GM12878 (cell line): ENCODE measurements around the gene TMEM52. TPM values are rescaled to one million over a fixed set of nuclear protein-coding genes. Genes with fewer than 3 reads are reported as not detected.

Source experiments
- BHLHE40 ChIP-seq, 2 experiments: fragments of 450-650 bp in 1 of 2; IDR thresholded peaks; 2 replicates each; pipeline ENCODE4 v1.6.1; 2011 to 2017; ENCODE audit warnings: low read depth in 2 of 2, borderline replicate concordance in 1 of 2, improper control_type of control experiment in 1 of 2, low read length in 1 of 2, mild to moderate bottlenecking in 1 of 2
- CBX3 ChIP-seq: fragments of 200-600 bp; sonication (generic); IDR thresholded peaks from 2 replicates; pipeline ENCODE4 v1.6.1; 2016; ENCODE audit warnings: low read depth, borderline replicate concordance
- E2F4 ChIP-seq: IDR thresholded peaks from 2 replicates; pipeline ENCODE4 v1.6.1; 2012; ENCODE audit warnings: low read depth, low read length, improper control_type of control experiment
- EGR1 ChIP-seq, 2 experiments: IDR thresholded peaks; 1 replicate in 1 of 2; 2 replicates in 1 of 2; pipeline ENCODE4 v1.6.1; 2011 to 2012; ENCODE audit warnings: low read depth in 2 of 2, low read length in 2 of 2, borderline replicate concordance in 1 of 2, mild to moderate bottlenecking in 1 of 2, moderate library complexity in 1 of 2
- IKZF1 ChIP-seq: fragments of 450-650 bp; conservative IDR thresholded peaks from 2 replicates; pipeline ENCODE4 v1.6.1; 2017; ENCODE audit warnings: antibody characterized with exemption, mild to moderate bottlenecking
- IRF4 ChIP-seq: IDR thresholded peaks from 2 replicates; pipeline ENCODE4 v1.6.1; 2011; ENCODE audit warnings: low read depth, low read length
- LARP7 ChIP-seq: fragments of 450-650 bp; IDR thresholded peaks from 2 replicates; pipeline ENCODE4 v1.6.1; 2017; ENCODE audit warnings: mild to moderate bottlenecking
- MLLT1 ChIP-seq: fragments of 450-650 bp; IDR thresholded peaks from 2 replicates; pipeline ENCODE4 v1.6.1; 2016; ENCODE audit warnings: mild to moderate bottlenecking
- MTA2 ChIP-seq: fragments of 450-650 bp; IDR thresholded peaks from 2 replicates; pipeline ENCODE4 v1.6.1; 2016; ENCODE audit warnings: low read depth, mild to moderate bottlenecking, moderate library complexity
- MTA3 ChIP-seq: IDR thresholded peaks from 2 replicates; pipeline ENCODE4 v1.6.1; 2012; ENCODE audit warnings: low read length, inconsistent platforms, borderline replicate concordance
- NFYB ChIP-seq: IDR thresholded peaks from 2 replicates; pipeline ENCODE4 v1.6.1; 2011; ENCODE audit warnings: low read depth, mild to moderate bottlenecking, low read length, improper control_type of control experiment, moderate library complexity; ENCODE audit not compliant: insufficient read depth
- NR2C1 ChIP-seq: fragments of 450-650 bp; IDR thresholded peaks from 2 replicates; pipeline ENCODE4 v1.6.1; 2017; ENCODE audit warnings: antibody characterized with exemption, mild to moderate bottlenecking, moderate library complexity
- PBX3 ChIP-seq: IDR thresholded peaks from 2 replicates; pipeline ENCODE4 v1.6.1; 2011; ENCODE audit warnings: mild to moderate bottlenecking, low read depth, low read length, moderate library complexity; ENCODE audit not compliant: insufficient replicate concordance
- RAD21 ChIP-seq: IDR thresholded peaks from 2 replicates; pipeline ENCODE4 v1.6.1; 2011; ENCODE audit warnings: mild to moderate bottlenecking, low read depth, low read length, moderate library complexity; ENCODE audit not compliant: insufficient read depth
- RAD51 ChIP-seq: fragments of 450-650 bp; IDR thresholded peaks from 2 replicates; pipeline ENCODE4 v1.6.1; 2016; ENCODE audit warnings: moderate library complexity, mild to moderate bottlenecking, inconsistent platforms
- RELB ChIP-seq: fragments of 450-650 bp; IDR thresholded peaks from 2 replicates; pipeline ENCODE4 v1.6.1; 2017; ENCODE audit warnings: low read depth, mild to moderate bottlenecking, moderate library complexity
- SMC3 ChIP-seq: IDR thresholded peaks from 2 replicates; pipeline ENCODE4 v1.6.1; 2011; ENCODE audit warnings: low read length, improper control_type of control experiment, borderline replicate concordance
- STAT1 ChIP-seq: fragments of 450-650 bp; conservative IDR thresholded peaks from 2 replicates; pipeline ENCODE4 v1.6.1; 2014; ENCODE audit warnings: antibody characterized with exemption, mild to moderate bottlenecking
- TCF12 ChIP-seq: IDR thresholded peaks from 2 replicates; pipeline ENCODE4 v1.6.1; 2011; ENCODE audit warnings: low read depth, mild to moderate bottlenecking, low read length
- ZNF687 ChIP-seq: fragments of 450-650 bp; IDR thresholded peaks from 2 replicates; pipeline ENCODE4 v1.6.1; 2017; ENCODE audit warnings: mild to moderate bottlenecking, moderate library complexity
- polyA plus RNA-seq, 11 experiments: library from polyadenylated mRNA; depleted of rRNA in 4 of 11; unstranded in 6 of 11; stranded (reverse) in 5 of 11; fragments of >200 nt; fragmentation: Nextera tagmentation in 4 of 11; fragmentation: Illumina TruSeq in 1 of 11; extraction: Ambion mirVana in 4 of 11; extraction: Trizol in 1 of 11; gene quantifications; 1 replicate in 1 of 11; 2 replicates in 10 of 11; pipeline versions ENCODE4 v1.2.1 to v1.2.3, GENCODE V29; 2011 to 2016; ENCODE audit warnings: inconsistent platforms in 2 of 11, missing spikeins in 2 of 11, low read depth in 1 of 11
- total RNA-seq, 4 experiments: library from RNA; depleted of rRNA in 3 of 4; stranded (reverse); fragments of >200 nt in 3 of 4; fragmentation: Illumina TruSeq in 1 of 4; extraction: Trizol in 1 of 4; gene quantifications; 2 replicates each; pipeline versions ENCODE4 v1.2.1 to v1.2.3, GENCODE V29; 2013 to 2021

The TMEM52 gene
- total and polyA plus RNA-seq, 10 of the 15 experiments (the other 5 are each of a cell fraction or from before 2014, with no cell fraction given), result 0.17 to 0.33 (median 0.24) TPM; not detected in 7

GRCh38 chr1:1890506-1891348, 28.4 kb downstream of the TMEM52 start, which contains the start of gene GNB1 (continued):
- TF ChIP-seq ZNF687 (peak; percentile 74), RELB (no peak), IKZF1 (peak; percentile 77; the same call in 1 of the 2 replicates), RAD21 (no peak), IRF4 (no peak), EGR1 (IDR thresholded peaks at IDR 0.05; ENCODE audit: borderline replicate concordance in 1 of 2, low read depth in 2 of 2, low read length in 2 of 2) (peak; percentile 76 to 99), MTA3 (no peak), E2F4 (no peak), SMC3 (no peak), RAD51 (no peak), NFYB (no peak), BHLHE40 (IDR thresholded peaks at IDR 0.05; ENCODE audit: borderline replicate concordance in 1 of 2, low read depth in 2 of 2, low read length in 1 of 2) (peak; percentile 42 to 81; a peak in 3 of 4 replicates), PBX3 (no peak), STAT1 (0 out of 2 replicates have a peak, but pooled peaks have one; percentile 44), MTA2 (no peak), MLLT1 (no peak), LARP7 (peak; percentile 85), CBX3 (no peak), NR2C1 (no peak), TCF12 (no peak; the same call in 1 of the 2 replicates)
